ENCODE measurements around the gene CDKL1. TPM values are rescaled to one million over a fixed set of nuclear protein-coding genes. Genes with fewer than 3 reads are reported as not detected.
A peak's percentile ranks its signal among the peaks of the same experiment; 100 is the strongest.

CDKL1 gene
- total RNA-seq, 2 experiments from 2014 or later: 13.5 to 17.6 TPM

DNA sequence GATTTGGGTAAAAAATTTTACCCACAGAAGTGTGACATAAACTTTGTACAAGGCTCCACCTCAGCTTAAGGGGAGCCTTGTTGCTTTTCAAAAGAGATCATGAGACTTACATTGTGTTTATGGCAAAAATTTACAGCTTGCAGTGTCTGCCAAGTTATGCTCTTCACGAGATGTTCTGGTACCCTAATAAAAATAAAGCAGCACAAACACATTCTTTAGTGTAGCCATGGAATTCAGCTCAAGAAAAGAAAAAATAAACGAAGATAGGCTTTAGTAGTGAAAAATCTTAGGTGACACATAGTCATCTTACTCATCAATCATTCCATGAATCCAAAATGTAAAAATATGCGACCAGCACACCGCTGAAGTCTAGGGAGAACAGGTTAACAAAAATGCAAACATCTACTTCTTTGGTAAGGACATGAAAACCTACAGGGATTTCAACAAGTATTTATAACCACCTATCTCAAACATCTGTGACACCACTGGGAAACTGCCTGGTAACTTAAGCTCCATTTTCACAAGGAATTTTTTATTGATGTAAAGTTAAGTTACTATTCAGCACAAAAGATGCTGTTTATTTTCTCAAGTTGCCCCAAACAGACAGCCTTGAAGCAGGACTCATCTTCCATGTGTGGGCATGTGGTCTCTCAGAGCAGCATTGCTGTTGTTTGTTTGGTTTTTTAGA lies 51.7 kb downstream of the CDKL1 start:
- Mint-ChIP-seq H3K27me3 (no peaks in the 10 kb centered on the region), H3K9me3 (ENCODE audit: low read depth) (no peaks in the 10 kb centered on the region), H3K27ac (no peak overlapping the region), H3K4me3 (no peak overlapping the region), H3K36me3 (peaks cover 1% of the 10 kb centered on the region), H3K4me1 (peaks cover 23% of the 10 kb centered on the region)
- CTCF ChIA-PET: interaction anchor here (1.0 to 1.9 kb wide), 4 partner anchors 12 to 188 kb away, joined by 3 to 9 read pairs (median 4); partner anchors contain the start of gene MAP4K5
- no peak for ATAC-seq
- DNase-seq: no peak

DNA sequence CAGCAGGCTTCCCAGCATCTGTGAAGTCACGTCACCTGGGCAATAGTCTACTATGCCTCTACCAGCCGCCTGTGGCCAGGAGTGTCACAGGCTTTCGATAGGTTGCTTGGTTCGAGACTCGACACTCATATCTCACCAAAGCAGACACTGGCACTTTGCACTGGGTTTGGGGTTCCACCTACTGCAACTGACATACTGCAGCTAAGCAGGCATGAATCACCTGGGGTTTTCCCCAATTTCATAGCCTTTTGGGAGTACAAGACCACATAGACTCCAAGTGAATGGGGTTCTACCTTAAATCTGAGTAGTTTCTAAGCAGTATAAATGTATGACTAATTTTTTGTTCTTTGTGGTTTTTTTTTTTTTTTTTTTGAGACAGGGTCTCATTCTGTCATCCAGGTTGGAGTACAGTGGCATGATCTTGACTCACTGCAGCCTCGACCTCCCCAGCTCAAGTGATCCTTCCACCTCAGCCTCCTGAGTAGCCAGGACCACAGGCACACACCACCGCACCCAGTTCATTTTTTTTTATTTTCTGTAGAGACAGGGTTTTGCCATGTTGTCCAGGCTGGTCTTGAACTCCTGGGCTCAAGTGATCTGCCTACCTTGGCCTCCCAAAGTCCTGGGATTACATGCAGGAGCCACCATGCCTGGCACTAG lies 52.4 kb downstream of the CDKL1 start:
- ATAC-seq (peak; percentile 81), DNase-seq (peak; percentile 75)
- Mint-ChIP-seq H3K27ac (peak overlapping the region; percentile 30), H3K36me3 (peaks cover 1% of the 10 kb centered on the region), H3K4me3 (no peak overlapping the region), H3K27me3 (no peaks in the 10 kb centered on the region), H3K9me3 (ENCODE audit: low read depth) (no peaks in the 10 kb centered on the region), H3K4me1 (peaks cover 23% of the 10 kb centered on the region)
- CTCF ChIA-PET: interaction anchor here (0.7 to 1.9 kb wide), 5 partner anchors 11 to 189 kb away, joined by 3 to 9 read pairs (median 4); partner anchors contain the start of gene MAP4K5

DNA sequence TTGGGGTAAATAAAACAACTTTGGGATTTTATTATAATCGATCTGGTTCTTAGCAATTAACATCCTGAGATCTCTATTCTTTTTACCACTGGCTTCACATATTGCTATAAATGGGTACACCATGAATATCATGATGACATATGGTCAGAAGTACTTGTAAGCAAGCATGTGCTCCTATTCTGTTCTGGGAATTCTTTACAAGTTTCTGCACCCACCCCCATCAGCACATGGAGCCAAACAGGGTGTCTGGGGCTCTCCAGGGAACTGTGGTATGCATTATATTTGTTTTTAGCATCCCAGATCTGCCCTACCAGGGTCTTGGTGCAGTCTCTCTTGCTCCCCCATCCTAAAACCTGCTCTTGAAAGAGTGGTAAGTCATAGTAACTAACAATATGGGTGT lies 53.2 kb downstream of the CDKL1 start:
- no peak overlapping the region for H3K27ac Mint-ChIP-seq
- peaks cover 23% of the 10 kb centered on the region for H3K4me1 Mint-ChIP-seq
- CTCF ChIA-PET: interaction anchor here (1.9 kb wide), 1 partner anchor 23 kb away, joined by 9 read pairs; no protein-coding TSS in a partner anchor
- ATAC-seq (no peak), DNase-seq (no peak)
- no peaks in the 10 kb centered on the region for H3K27me3 Mint-ChIP-seq
- H3K9me3 Mint-ChIP-seq (ENCODE audit: low read depth): no peaks in the 10 kb centered on the region
- no peak overlapping the region for H3K4me3 Mint-ChIP-seq
- H3K36me3 Mint-ChIP-seq: peaks cover 1% of the 10 kb centered on the region

DNA sequence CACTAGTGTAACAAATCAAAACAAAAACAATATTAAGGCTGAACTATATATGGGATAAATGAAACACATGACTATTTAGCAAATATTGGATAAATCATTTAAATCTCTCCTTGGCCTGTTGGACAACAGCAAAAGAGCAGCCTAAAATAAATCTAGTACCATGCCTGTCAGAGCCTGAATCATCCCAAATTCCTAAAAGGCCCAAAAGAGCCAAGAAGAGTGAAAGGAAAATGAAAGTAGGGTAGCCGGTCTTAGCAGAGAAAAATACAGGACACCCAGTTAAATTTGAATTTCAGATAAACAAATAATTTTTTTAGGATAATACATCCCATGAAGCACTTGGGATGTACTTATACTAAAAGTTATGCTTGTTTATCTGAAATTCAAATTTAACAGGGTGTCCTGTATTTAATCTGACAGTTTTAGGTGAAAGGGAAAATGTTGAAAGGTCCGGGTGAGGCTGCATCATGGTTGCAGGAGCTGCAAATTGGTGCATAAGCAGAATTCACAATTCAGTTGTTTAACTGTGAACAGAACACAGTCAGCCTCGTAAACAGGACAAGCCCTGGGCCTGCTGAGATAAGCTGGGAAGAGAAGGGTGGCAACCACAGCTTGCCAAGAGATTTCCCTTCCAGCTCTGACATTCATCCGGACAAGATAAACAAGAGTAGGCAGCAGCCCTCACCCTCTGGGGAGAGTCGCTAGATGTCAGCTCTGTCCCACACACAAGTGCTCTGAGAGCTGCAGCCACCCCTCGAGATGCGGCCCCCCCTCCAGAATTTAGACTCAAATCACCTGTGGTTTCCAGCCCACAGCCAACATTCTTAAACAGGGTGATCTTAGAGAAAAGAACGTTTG lies 54.2 kb downstream of the CDKL1 start:
- Mint-ChIP-seq H3K27ac (no peak overlapping the region), H3K36me3 (peaks cover 1% of the 10 kb centered on the region), H3K4me1 (peaks cover 23% of the 10 kb centered on the region), H3K9me3 (ENCODE audit: low read depth) (no peaks in the 10 kb centered on the region), H3K27me3 (no peaks in the 10 kb centered on the region), H3K4me3 (no peak overlapping the region)
- peak; percentile 76 for ATAC-seq
- CTCF ChIA-PET: interaction anchor here (0.7 to 1.7 kb wide), 6 partner anchors 20 to 434 kb away, joined by 3 to 6 read pairs (median 4); partner anchors contain the start of gene MAP4K5
- DNase-seq: peak; percentile 74

DNA sequence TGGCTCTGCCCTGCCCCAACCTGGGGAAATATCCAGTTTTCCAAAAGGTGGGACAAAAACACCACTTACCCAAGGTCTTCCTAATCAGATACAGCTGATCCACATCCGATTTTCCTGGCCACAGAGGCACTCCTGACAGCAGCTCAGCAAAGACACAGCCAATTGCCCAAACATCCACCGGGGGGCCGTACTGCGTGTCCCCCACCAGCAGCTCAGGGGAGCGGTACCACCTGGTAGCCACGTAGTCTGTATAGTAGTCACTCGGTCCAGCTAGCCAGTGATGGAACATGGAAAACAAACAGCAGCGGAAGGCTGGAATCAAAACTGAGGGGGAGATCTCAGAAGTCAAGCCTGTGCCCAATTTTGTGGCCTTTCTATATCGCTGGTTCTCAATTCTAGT lies 55.7 kb downstream of the CDKL1 start:
- DNase-seq: no peak
- CTCF ChIA-PET: no interaction called here
- no peak overlapping the region for H3K27ac Mint-ChIP-seq
- no peaks in the 10 kb centered on the region for H3K36me3 Mint-ChIP-seq
- H3K4me3 Mint-ChIP-seq: no peak overlapping the region
- no peaks in the 10 kb centered on the region for H3K27me3 Mint-ChIP-seq
- ATAC-seq: no peak
- no peaks in the 10 kb centered on the region for H3K9me3 Mint-ChIP-seq (ENCODE audit: low read depth)
- H3K4me1 Mint-ChIP-seq: peaks cover 30% of the 10 kb centered on the region

DNA sequence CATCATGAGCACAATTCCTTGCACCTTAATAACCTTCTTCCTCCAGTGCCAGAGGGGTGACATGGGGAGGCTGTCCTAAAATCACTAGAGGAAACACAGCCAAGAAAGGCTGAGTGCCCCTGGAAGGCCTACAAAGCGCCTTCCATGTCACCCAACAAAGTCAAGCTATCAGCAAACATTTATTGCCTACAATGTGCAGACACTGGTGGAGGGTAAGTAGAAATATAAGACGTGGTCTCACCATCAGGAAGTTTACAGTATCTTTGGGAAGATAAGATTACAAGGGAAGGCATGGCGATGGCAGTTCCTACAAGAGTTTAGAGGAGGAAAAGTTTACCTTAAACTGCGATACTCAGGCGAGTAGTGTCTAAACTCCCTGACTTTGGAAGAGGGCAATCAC lies 56.6 kb downstream of the CDKL1 start:
- Mint-ChIP-seq H3K9me3 (ENCODE audit: low read depth) (no peaks in the 10 kb centered on the region), H3K36me3 (no peaks in the 10 kb centered on the region), H3K4me1 (peaks cover 34% of the 10 kb centered on the region), H3K27me3 (no peaks in the 10 kb centered on the region), H3K27ac (no peak overlapping the region), H3K4me3 (no peak overlapping the region)
- no peak for DNase-seq
- CTCF ChIA-PET: no interaction called here
- ATAC-seq: no peak

DNA sequence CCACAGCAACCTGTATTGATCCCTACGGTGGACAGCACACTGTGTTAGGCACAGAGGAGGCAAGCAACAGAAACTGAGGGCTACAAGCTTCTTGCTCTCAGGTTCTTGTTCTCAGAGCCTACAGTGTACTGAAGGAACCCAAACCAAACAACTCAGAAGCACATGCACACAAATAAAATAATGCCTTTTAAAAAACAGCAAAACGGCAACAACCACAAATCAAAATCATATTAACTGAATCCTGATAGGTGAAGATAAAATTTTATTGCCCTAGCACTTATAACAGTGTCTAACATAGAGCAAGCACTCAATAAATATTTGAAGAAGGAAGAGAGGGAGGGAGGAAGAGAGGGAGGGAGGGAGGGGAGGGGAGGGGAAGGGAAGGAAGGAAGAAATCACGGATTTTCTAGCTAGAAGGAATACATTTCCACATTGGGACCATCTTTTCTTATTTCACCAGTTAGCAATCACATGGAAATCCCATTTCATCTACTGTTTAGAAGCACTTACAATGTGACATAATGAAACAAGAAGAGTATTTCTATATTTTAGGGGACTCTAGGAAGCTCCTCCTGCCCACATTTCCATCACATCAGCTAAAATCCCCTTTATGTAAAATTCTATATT lies 57.4 kb downstream of the CDKL1 start:
- Mint-ChIP-seq H3K9me3 (ENCODE audit: low read depth) (no peaks in the 10 kb centered on the region), H3K36me3 (peaks cover 2% of the 10 kb centered on the region), H3K4me3 (no peak overlapping the region), H3K27me3 (no peaks in the 10 kb centered on the region), H3K4me1 (peaks cover 31% of the 10 kb centered on the region), H3K27ac (no peak overlapping the region)
- ATAC-seq (no peak), DNase-seq (no peak)
- CTCF ChIA-PET: no interaction called here

DNA sequence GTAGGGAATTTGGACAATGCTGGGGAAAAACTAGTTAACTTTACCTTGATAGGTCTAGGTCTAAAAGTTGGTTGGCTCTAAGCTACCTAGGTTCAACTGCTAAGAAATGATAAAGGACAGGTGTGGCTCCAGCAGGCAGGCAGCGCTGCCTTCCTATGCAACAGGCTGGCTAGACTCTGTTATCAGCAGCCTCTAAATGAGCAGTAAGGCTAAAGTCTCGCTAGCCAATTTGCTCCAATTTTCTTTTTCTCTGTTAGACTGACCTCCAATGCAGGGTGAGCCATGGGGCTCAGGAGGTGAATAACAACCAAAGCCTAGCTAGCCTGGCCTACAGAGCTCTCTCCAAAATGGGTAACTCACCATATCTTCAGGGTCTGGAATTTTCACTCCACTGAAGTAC lies 58.1 kb downstream of the CDKL1 start:
- Mint-ChIP-seq H3K4me1 (peaks cover 24% of the 10 kb centered on the region), H3K27ac (no peak overlapping the region), H3K9me3 (ENCODE audit: low read depth) (no peaks in the 10 kb centered on the region), H3K4me3 (no peak overlapping the region), H3K27me3 (no peaks in the 10 kb centered on the region), H3K36me3 (peaks cover 2% of the 10 kb centered on the region)
- ATAC-seq: no peak
- CTCF ChIA-PET: interaction anchor here (2.1 kb wide), 1 partner anchor 18 kb away, joined by 7 read pairs; no protein-coding TSS in a partner anchor
- DNase-seq: no peak

DNA sequence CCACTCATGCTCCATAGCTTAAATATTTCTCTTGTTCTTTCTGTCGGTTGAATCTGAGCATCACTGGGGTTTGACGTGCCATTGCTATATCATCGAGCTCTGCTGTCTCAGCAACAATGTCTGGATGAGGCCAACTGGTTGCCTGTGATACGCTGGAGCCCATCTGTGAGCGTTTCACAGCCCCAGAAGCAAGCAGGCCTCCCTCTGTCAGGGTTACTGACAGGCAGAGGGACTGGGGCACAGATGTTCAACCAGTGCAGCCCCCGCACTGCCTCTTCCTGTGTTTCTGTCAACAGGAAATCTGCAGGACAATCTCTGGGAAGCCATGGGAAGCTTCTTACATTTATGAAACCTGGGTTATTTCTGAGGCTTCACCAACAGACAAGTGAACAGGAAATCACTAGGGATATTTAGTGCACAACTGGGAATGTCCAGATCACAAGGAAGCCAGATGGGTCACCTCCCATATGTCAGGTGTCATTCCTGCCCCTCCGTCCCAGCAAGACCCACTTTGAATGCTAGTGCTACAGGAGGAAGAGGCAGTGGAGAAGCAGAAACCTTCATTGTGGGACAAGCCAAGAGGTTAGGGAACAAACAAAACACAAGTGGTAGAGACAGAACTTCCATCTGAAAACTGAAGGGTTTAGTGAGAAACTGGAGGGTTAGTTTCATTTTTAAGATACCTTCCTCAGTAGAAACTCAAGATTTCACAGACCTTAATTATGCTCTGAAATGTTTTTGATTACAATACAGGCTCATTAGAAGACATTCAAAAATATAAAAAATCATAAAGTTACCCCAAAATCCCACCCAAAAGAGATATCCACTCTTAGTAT lies 60.5 kb downstream of the CDKL1 start:
- Mint-ChIP-seq H3K9me3 (ENCODE audit: low read depth) (no peaks in the 10 kb centered on the region), H3K4me3 (peak overlapping the region; percentile 22), H3K27ac (peak overlapping the region; percentile 71), H3K4me1 (peaks cover 11% of the 10 kb centered on the region), H3K27me3 (no peaks in the 10 kb centered on the region), H3K36me3 (peaks cover 11% of the 10 kb centered on the region)
- ATAC-seq: no peak
- no peak for DNase-seq
- CTCF ChIA-PET: interaction anchor here (0.8 to 2.1 kb wide), 4 partner anchors 16 to 611 kb away, joined by 3 to 7 read pairs (median 4); no protein-coding TSS in a partner anchor

DNA sequence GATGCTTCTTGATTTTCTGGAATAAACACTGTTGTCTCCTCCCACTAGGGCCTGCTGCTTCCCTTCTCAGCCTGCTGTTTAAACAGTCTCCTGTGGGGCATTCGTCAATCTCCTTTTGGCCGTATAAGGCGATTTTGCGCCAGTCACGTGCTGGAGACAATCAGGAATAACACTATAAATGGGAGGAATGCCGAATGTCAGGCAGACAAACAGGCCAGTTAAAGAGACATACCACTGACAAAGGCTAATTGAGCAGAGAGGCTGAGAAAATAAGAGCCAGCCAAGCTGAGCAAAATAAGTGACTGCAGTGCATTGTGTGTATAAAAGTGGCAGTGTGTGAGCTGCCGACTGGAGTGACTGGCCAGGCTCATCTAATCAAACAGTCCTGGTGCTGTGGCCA lies 61.3 kb downstream of the CDKL1 start:
- H3K27ac Mint-ChIP-seq: peak overlapping the region; percentile 41
- CTCF ChIA-PET: interaction anchor here (0.5 to 1.7 kb wide), 4 partner anchors 14 to 471 kb away, joined by 3 to 5 read pairs (median 3); no protein-coding TSS in a partner anchor
- no peak overlapping the region for H3K4me3 Mint-ChIP-seq
- H3K9me3 Mint-ChIP-seq (ENCODE audit: low read depth): no peaks in the 10 kb centered on the region
- ATAC-seq (no peak), DNase-seq (no peak)
- H3K36me3 Mint-ChIP-seq: peaks cover 13% of the 10 kb centered on the region
- no peaks in the 10 kb centered on the region for H3K27me3 Mint-ChIP-seq
- peaks cover 11% of the 10 kb centered on the region for H3K4me1 Mint-ChIP-seq

DNA sequence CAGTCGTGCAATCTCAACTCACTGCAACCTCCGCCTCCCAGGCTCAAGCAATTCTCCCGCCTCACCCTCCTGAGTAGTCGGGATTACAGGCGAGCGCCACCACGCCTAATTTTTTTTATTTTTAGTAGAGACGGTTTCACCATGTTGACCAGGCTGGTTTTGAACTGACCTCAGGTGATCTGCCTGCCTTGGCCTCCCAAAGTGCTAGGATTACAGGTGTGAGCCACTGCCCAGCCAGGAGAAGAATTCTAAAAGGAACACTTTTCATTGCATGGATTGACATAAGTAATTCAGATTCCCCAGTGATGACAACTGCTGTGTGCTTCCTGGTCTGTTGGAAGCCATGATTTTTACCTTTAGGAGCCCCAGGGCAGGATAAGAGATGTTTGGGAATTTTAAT lies 62.5 kb downstream of the CDKL1 start:
- H3K4me1 Mint-ChIP-seq: peaks cover 11% of the 10 kb centered on the region
- no peak for ATAC-seq
- DNase-seq: no peak
- H3K9me3 Mint-ChIP-seq (ENCODE audit: low read depth): no peaks in the 10 kb centered on the region
- H3K27ac Mint-ChIP-seq: no peak overlapping the region
- no peaks in the 10 kb centered on the region for H3K27me3 Mint-ChIP-seq
- H3K4me3 Mint-ChIP-seq: no peak overlapping the region
- CTCF ChIA-PET: interaction anchor here (0.7 to 1.7 kb wide), 5 partner anchors 11 to 89 kb away, joined by 3 to 5 read pairs (median 3); no protein-coding TSS in a partner anchor
- H3K36me3 Mint-ChIP-seq: peaks cover 19% of the 10 kb centered on the region

DNA sequence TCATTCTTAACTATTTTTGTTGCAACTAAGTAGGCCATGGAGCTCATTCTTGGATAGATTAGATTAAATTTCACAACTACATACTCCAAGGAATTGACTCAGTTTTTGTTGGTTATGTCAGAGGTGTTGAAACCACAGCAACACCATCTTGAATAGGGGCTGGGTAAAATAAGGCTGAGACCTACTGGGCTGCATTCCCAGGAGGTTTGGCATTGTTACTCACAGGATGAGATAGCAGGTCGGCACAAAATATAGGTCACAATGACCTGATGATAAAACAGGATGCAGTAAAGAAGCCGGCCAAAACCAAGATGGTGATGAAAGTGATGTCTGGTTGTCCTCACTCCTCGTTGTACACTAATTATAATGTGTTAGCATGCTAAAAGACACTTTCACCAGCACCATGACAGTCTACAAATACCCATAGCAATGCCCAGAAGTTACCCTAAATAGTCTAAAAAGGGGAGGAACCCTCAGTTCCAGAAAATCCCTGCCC lies 63.6 kb downstream of the CDKL1 start:
- Mint-ChIP-seq H3K4me3 (no peak overlapping the region), H3K27ac (no peak overlapping the region), H3K9me3 (ENCODE audit: low read depth) (no peaks in the 10 kb centered on the region), H3K4me1 (peaks cover 11% of the 10 kb centered on the region), H3K27me3 (no peaks in the 10 kb centered on the region), H3K36me3 (peaks cover 22% of the 10 kb centered on the region)
- DNase-seq (no peak), ATAC-seq (no peak)
- CTCF ChIA-PET: interaction anchor here (0.6 to 1.4 kb wide), 4 partner anchors 12 to 26 kb away, joined by 3 to 4 read pairs (median 3); no protein-coding TSS in a partner anchor
